Measurements from ENCODE around the gene PRR16.
"Not testable (repeated sequence)": the region's sequence is repeated elsewhere in the genome, so short reads cannot be mapped to it uniquely, and the experiment has no call there.

PRR16 gene

GRCh38 chr5:120682851-120683250 is 218.8 kb downstream of the PRR16 start:
- DNase-seq: no peak

GRCh38 chr5:120683580-120683979 is 219.5 kb downstream of the PRR16 start:
- DNase-seq: no peak

GRCh38 chr5:120684213-120684612 is 220.1 kb downstream of the PRR16 start:
- no peak for DNase-seq

- no peak for DNase-seq
These were observed 220.8 kb downstream of the PRR16 start for GRCh38 chr5:120684749-120685415.

- DNase-seq: no peak
These were observed 226.7 kb downstream of the PRR16 start for GRCh38 chr5:120690621-120691407.

- DNase-seq: no peak
These were observed 228.2 kb downstream of the PRR16 start for GRCh38 chr5:120692325-120692724.

- DNase-seq: no peak
These were observed 231.3 kb downstream of the PRR16 start for GRCh38 chr5:120695368-120695880.

- DNase-seq: no peak
These were observed 233.0 kb downstream of the PRR16 start for GRCh38 chr5:120697147-120697546.

GRCh38 chr5:120697670-120698327 is 233.7 kb downstream of the PRR16 start:
- DNase-seq: not testable (repeated sequence)

GRCh38 chr5:120700653-120701052 is 236.6 kb downstream of the PRR16 start:
- DNase-seq: not testable (repeated sequence)

GRCh38 chr5:120702817-120703538 is 238.9 kb downstream of the PRR16 start:
- DNase-seq: not testable (repeated sequence)

GRCh38 chr5:120703918-120704587 is 240.0 kb downstream of the PRR16 start:
- no peak for DNase-seq

GRCh38 chr5:120706877-120707276 is 242.8 kb downstream of the PRR16 start:
- no peak for DNase-seq

- no peak for DNase-seq
These were observed 253.3 kb downstream of the PRR16 start for GRCh38 chr5:120717381-120717780.

GRCh38 chr5:120730214-120730613 is 266.1 kb downstream of the PRR16 start:
- no peak for DNase-seq

GRCh38 chr5:120734033-120734432 is 269.9 kb downstream of the PRR16 start:
- DNase-seq: no peak

GRCh38 chr5:120735076-120735475 is 271.0 kb downstream of the PRR16 start:
- no peak for DNase-seq
